Activated effector memory CD4-positive, alpha-beta T cell treated with anti-CD3 and anti-CD28 coated beads, Interleukin-2, amount 50 U/mL, for 16 hours (primary cell): ENCODE data around the gene BTBD9.
"Not testable (repeated sequence)": the region's sequence is repeated elsewhere in the genome, so short reads cannot be mapped to it uniquely, and the experiment has no call there.

Experiments
- DNase-seq: peaks from one replicate; pipeline ENCODE4 v3.0.0-alpha.2; 2020

The BTBD9 gene

GRCh38 chr6:38648629-38649028, 8.9 kb upstream of the BTBD9 start:
- DNase-seq = no peak

- no peak for DNase-seq
These were observed 6.6 kb upstream of the BTBD9 start for GRCh38 chr6:38646166-38646878.

GRCh38 chr6:38644951-38645350, 5.2 kb upstream of the BTBD9 start:
- DNase-seq = no peak

GRCh38 chr6:38640216-38640909, 634 bp upstream of the BTBD9 start:
- DNase-seq = no peak

- DNase-seq = peak; percentile 87
These were observed 710 bp downstream of the BTBD9 start for GRCh38 chr6:38638941-38639497.

GRCh38 chr6:38637756-38638155, 2.0 kb downstream of the BTBD9 start:
- no peak for DNase-seq

GRCh38 chr6:38636027-38636426, 3.7 kb downstream of the BTBD9 start:
- no peak for DNase-seq

- DNase-seq = no peak
These were observed 5.2 kb downstream of the BTBD9 start for GRCh38 chr6:38634518-38634917.

GRCh38 chr6:38632490-38632889, 7.2 kb downstream of the BTBD9 start:
- no peak for DNase-seq

GRCh38 chr6:38631186-38631783, 8.4 kb downstream of the BTBD9 start:
- no peak for DNase-seq

GRCh38 chr6:38625217-38625616, 14.5 kb downstream of the BTBD9 start:
- no peak for DNase-seq

GRCh38 chr6:38619342-38619741, 20.4 kb downstream of the BTBD9 start:
- DNase-seq = not testable (repeated sequence)

GRCh38 chr6:38618301-38618700, 21.4 kb downstream of the BTBD9 start:
- DNase-seq = not testable (repeated sequence)

- DNase-seq = no peak
These were observed 21.9 kb downstream of the BTBD9 start for GRCh38 chr6:38617856-38618255.

GRCh38 chr6:38612143-38612965, 27.4 kb downstream of the BTBD9 start:
- no peak for DNase-seq

GRCh38 chr6:38610050-38610625, 29.6 kb downstream of the BTBD9 start:
- no peak for DNase-seq

GRCh38 chr6:38604700-38605099, 35.0 kb downstream of the BTBD9 start:
- DNase-seq = no peak

- no peak for DNase-seq
These were observed 35.8 kb downstream of the BTBD9 start for GRCh38 chr6:38603966-38604365.

GRCh38 chr6:38603496-38603895, 36.2 kb downstream of the BTBD9 start:
- DNase-seq = no peak

- DNase-seq = no peak
These were observed 39.7 kb downstream of the BTBD9 start for GRCh38 chr6:38599966-38600550.

GRCh38 chr6:38599261-38599660, 40.5 kb downstream of the BTBD9 start:
- DNase-seq = no peak

- no peak for DNase-seq
These were observed 45.6 kb downstream of the BTBD9 start for GRCh38 chr6:38593998-38594665.
